PC-3 (cell line): ENCODE measurements around the gene MRPL1. TPM values are rescaled to one million over a fixed set of nuclear protein-coding genes. Genes with fewer than 3 reads are reported as not detected.

Experiments
- ATAC-seq: fragments of 200-7000 bp; cut with Tn5 transposase; 2 replicates; pipeline ENCODE4 v1.9.1; 2020; ENCODE audit warnings: mild to moderate bottlenecking, moderate library complexity
- BruUV-seq: library from RNA; stranded (reverse); fragments of 400-500 nt; replicated peaks from 2 replicates; lab custom pipeline; 2021; lab: Mats Ljungman, UMichigan
- CTCF ChIA-PET: fragments of 300-600 bp; sonication (Branson Sonifier 250); formaldehyde crosslinking; loops from one replicate; lab custom pipeline; 2022; ENCODE audit warnings: antibody characterized with exemption; lab: Charles Lee
- POLR2A ChIA-PET: fragments of 300-600 bp; sonication (Branson Sonifier 250); formaldehyde crosslinking; loops from one replicate; lab custom pipeline; 2022; ENCODE audit warnings: antibody characterized with exemption; ENCODE audit not compliant: unreplicated experiment; lab: Charles Lee
- DNase-seq: peaks from one replicate; pipeline ENCODE4 v3.0.0-alpha.2; 2015
- H2AFZ ChIP-seq: fragments of 300-600 bp; sonication (generic); 2 replicates; pipeline ENCODE4 v1.6.0; 2016; ENCODE audit warnings: antibody characterized with exemption, low read length
- H3F3A ChIP-seq: fragments of 300-600 bp; sonication (generic); one replicate; pipeline ENCODE4 v1.6.0; 2017; ENCODE audit warnings: antibody characterized with exemption, low read length, control low read depth, mild to moderate bottlenecking; ENCODE audit not compliant: unreplicated experiment
- H3K27ac ChIP-seq: fragments of 300-600 bp; sonication (generic); 2 replicates; pipeline ENCODE4 v1.5.1; 2016; ENCODE audit warnings: mild to moderate bottlenecking, low read length
- H3K27me3 ChIP-seq: fragments of 300-600 bp; sonication (generic); 2 replicates; pipeline ENCODE4 v1.6.1; 2016; ENCODE audit warnings: low read length, mixed read lengths
- H3K36me3 ChIP-seq: fragments of 300-600 bp; sonication (generic); 2 replicates; pipeline ENCODE4 v1.6.1; 2016; ENCODE audit warnings: low read depth, mixed run types, low read length, mixed read lengths
- H3K4me1 ChIP-seq: fragments of 300-600 bp; sonication (generic); 2 replicates; pipeline ENCODE4 v1.5.1; 2016; ENCODE audit warnings: low read length; ENCODE audit not compliant: insufficient read depth
- H3K4me2 ChIP-seq: fragments of 300-600 bp; sonication (generic); 2 replicates; pipeline ENCODE4 v1.6.0; 2016; ENCODE audit warnings: low read length
- H3K4me3 ChIP-seq: fragments of 300-600 bp; sonication (generic); 2 replicates; pipeline ENCODE4 v1.5.1; 2016; ENCODE audit warnings: mild to moderate bottlenecking, low read length, mixed read lengths
- H3K79me2 ChIP-seq: fragments of 300-600 bp; sonication (generic); 2 replicates; pipeline ENCODE4 v1.6.1; 2017; ENCODE audit warnings: low read length, mixed read lengths
- H3K9ac ChIP-seq: fragments of 300-600 bp; sonication (generic); 2 replicates; pipeline ENCODE4 v1.6.0; 2016; ENCODE audit warnings: mild to moderate bottlenecking, low read length
- H3K9me2 ChIP-seq: fragments of 300-600 bp; sonication (generic); replicated peaks from 2 replicates; pipeline ENCODE4 v1.6.1; 2016; ENCODE audit warnings: mixed run types, low read length, mixed read lengths
- H3K9me3 ChIP-seq: fragments of 300-600 bp; sonication (generic); 2 replicates; pipeline ENCODE4 v1.6.1; 2016; ENCODE audit warnings: low read length, mixed read lengths
- H4K20me1 ChIP-seq: fragments of 300-600 bp; sonication (generic); 2 replicates; pipeline ENCODE4 v1.6.1; 2016; ENCODE audit warnings: low read length, mixed read lengths
- EZH2 ChIP-seq: fragments of 300-600 bp; sonication (generic); IDR thresholded peaks from one replicate; pipeline ENCODE4 v1.6.1; 2017; ENCODE audit warnings: antibody characterized with exemption, mild to moderate bottlenecking, low read length; ENCODE audit not compliant: unreplicated experiment
- EZH2phosphoT487 ChIP-seq: fragments of 300-600 bp; sonication (generic); IDR thresholded peaks from 2 replicates; pipeline ENCODE4 v1.6.1; 2018; ENCODE audit warnings: mild to moderate bottlenecking, antibody characterized with exemption, low read length, borderline replicate concordance
- intact Hi-C: fragments of 100-400 bp; cut with micrococcal nuclease; formaldehyde crosslinking; loops from 2 replicates; pipeline ENCODE4 v1.9.0; 2023
- total RNA-seq: library from RNA; depleted of rRNA; stranded (reverse); fragments of >200 nt; gene quantifications from 2 replicates; pipeline ENCODE4 v1.2.3, GENCODE V29; 2014
- TF ChIP-seq, protein P1 (sequence below): fragments of 300-600 bp; sonication (generic); conservative IDR thresholded peaks from 2 replicates; pipeline ENCODE4 v1.5.1; 2017; ENCODE audit warnings: antibody characterized with exemption, low read depth, mild to moderate bottlenecking, low read length

Gene MRPL1
- total RNA-seq, 1 experiment from 2014 or later = 23.0 TPM

DNA sequence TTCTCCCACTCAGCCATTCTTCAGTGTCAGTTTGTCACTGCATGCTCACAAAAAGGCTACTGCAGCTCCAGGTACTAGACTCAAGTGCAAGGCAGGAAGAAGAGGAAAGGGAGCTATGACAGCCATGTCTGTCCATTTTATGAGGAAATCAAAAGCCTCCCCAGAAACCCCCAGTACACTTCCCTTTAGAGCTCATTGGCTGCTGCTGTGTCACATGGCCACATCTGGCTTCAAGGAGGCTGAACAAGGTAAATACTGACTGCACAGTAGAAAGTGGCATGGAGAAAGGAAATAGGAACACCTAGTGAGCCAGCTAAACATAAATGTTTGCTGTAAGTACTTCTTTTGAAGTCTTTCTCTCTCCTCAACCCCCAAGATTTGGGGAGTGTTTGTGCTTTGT lies 127.3 kb downstream of the MRPL1 start:
- intact Hi-C loops = no loop called here
- no peak overlapping the region for H3K27ac ChIP-seq
- DNase-seq = no peak
- H3F3A ChIP-seq = no peaks in the 10 kb centered on the region
- TF ChIP-seq, protein P1, sequence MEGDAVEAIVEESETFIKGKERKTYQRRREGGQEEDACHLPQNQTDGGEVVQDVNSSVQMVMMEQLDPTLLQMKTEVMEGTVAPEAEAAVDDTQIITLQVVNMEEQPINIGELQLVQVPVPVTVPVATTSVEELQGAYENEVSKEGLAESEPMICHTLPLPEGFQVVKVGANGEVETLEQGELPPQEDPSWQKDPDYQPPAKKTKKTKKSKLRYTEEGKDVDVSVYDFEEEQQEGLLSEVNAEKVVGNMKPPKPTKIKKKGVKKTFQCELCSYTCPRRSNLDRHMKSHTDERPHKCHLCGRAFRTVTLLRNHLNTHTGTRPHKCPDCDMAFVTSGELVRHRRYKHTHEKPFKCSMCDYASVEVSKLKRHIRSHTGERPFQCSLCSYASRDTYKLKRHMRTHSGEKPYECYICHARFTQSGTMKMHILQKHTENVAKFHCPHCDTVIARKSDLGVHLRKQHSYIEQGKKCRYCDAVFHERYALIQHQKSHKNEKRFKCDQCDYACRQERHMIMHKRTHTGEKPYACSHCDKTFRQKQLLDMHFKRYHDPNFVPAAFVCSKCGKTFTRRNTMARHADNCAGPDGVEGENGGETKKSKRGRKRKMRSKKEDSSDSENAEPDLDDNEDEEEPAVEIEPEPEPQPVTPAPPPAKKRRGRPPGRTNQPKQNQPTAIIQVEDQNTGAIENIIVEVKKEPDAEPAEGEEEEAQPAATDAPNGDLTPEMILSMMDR = no peak
- TF ChIP-seq EZH2phosphoT487 = no peak
- no peak for TF ChIP-seq EZH2
- ATAC-seq = no peak
- H4K20me1 ChIP-seq = no peaks in the 10 kb centered on the region
- no peak overlapping the region for H3K4me2 ChIP-seq
- H3K36me3 ChIP-seq = no peaks in the 10 kb centered on the region
- H3K9me2 ChIP-seq = no peaks in the 10 kb centered on the region
- no TSS peak for BruUV-seq
- H3K79me2 ChIP-seq = no peaks in the 10 kb centered on the region
- no peak overlapping the region for H2AFZ ChIP-seq
- no peaks in the 10 kb centered on the region for H3K9me3 ChIP-seq
- no peaks in the 10 kb centered on the region for H3K27me3 ChIP-seq
- ChIA-PET CTCF (no interaction called here), POLR2A (no interaction called here)
- H3K4me3 ChIP-seq = no peak overlapping the region
- H3K9ac ChIP-seq = no peak overlapping the region
- H3K4me1 ChIP-seq = no peaks in the 10 kb centered on the region

DNA sequence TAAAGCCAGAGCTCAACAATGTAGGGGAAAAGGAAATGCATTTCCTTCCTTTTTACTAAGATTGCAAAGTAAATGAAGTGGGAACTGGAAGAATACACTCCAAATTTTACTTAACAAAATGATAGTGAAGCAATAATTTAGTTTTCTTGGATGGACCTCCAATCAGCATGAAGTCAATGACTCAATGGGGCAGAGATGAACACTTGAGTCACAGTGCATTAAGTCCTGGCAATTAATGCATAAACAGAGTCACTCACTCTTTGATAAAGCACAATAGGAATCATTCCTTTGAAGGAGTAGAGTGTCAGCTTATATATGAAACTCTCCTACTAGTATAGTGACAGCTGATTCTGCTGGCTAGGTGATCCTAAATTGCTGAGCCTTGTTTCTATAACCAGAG lies 127.8 kb downstream of the MRPL1 start:
- intact Hi-C loops = no loop called here
- H3K27ac ChIP-seq = no peak overlapping the region
- H3K27me3 ChIP-seq = no peaks in the 10 kb centered on the region
- H3K4me2 ChIP-seq = no peak overlapping the region
- no peak overlapping the region for H2AFZ ChIP-seq
- ATAC-seq (no peak), DNase-seq (no peak)
- POLR2A ChIA-PET = no interaction called here
- no peaks in the 10 kb centered on the region for H4K20me1 ChIP-seq
- CTCF ChIA-PET = no interaction called here
- H3K9me3 ChIP-seq = no peaks in the 10 kb centered on the region
- H3K9ac ChIP-seq = no peak overlapping the region
- no TSS peak for BruUV-seq
- no peaks in the 10 kb centered on the region for H3K79me2 ChIP-seq
- H3F3A ChIP-seq = no peaks in the 10 kb centered on the region
- no peaks in the 10 kb centered on the region for H3K9me2 ChIP-seq
- H3K4me1 ChIP-seq = no peaks in the 10 kb centered on the region
- H3K36me3 ChIP-seq = no peaks in the 10 kb centered on the region
- no peak overlapping the region for H3K4me3 ChIP-seq
- TF ChIP-seq EZH2phosphoT487 (no peak), EZH2 (no peak)
- TF ChIP-seq, protein P1 = no peak

DNA sequence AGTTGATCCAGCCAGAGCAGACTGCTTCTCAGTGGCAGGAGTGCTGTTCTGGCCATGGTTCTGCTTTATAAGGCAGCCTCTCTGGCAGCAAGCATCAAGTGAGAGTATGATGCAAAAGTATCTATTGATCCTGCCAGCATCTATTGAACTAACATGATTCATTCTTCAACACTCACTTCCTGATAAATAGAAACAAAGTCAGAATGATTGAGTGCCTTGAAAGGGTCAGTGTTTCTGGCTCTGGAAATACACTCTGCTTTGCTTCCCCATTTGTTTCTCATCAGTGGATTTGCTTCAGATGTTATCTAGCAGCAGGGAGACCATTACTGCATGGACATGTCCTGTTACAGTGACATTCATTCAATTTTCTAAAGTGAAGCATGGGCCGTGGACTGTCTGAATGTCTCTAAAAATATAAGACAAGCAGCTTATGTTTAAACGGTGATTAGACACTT lies 128.3 kb downstream of the MRPL1 start:
- intact Hi-C loops = no loop called here

More for the DNA sequence above, 128.3 kb downstream of the MRPL1 start:
- H3K9me2 ChIP-seq = no peaks in the 10 kb centered on the region
- H4K20me1 ChIP-seq = no peaks in the 10 kb centered on the region
- no peak overlapping the region for H3K9ac ChIP-seq
- no peaks in the 10 kb centered on the region for H3K36me3 ChIP-seq
- DNase-seq (no peak), ATAC-seq (no peak)
- no peaks in the 10 kb centered on the region for H3K4me1 ChIP-seq
- no peaks in the 10 kb centered on the region for H3K9me3 ChIP-seq
- no peak overlapping the region for H3K4me2 ChIP-seq
- no peaks in the 10 kb centered on the region for H3K27me3 ChIP-seq
- no peak for TF ChIP-seq EZH2
- TF ChIP-seq, protein P1 = no peak
- TF ChIP-seq EZH2phosphoT487 = no peak
- CTCF ChIA-PET = no interaction called here
- no peaks in the 10 kb centered on the region for H3K79me2 ChIP-seq
- H3F3A ChIP-seq = no peaks in the 10 kb centered on the region
- no TSS peak for BruUV-seq
- POLR2A ChIA-PET = no interaction called here
- no peak overlapping the region for H3K4me3 ChIP-seq
- H3K27ac ChIP-seq = no peak overlapping the region
- no peak overlapping the region for H2AFZ ChIP-seq
